ENCODE data around the gene SPP2. TPM values are rescaled to one million over a fixed set of nuclear protein-coding genes. Genes with fewer than 3 reads are reported as not detected.

Gene SPP2
- total and polyA plus RNA-seq, 9 donors, result 0.34 TPM; not detected in 8

DNA sequence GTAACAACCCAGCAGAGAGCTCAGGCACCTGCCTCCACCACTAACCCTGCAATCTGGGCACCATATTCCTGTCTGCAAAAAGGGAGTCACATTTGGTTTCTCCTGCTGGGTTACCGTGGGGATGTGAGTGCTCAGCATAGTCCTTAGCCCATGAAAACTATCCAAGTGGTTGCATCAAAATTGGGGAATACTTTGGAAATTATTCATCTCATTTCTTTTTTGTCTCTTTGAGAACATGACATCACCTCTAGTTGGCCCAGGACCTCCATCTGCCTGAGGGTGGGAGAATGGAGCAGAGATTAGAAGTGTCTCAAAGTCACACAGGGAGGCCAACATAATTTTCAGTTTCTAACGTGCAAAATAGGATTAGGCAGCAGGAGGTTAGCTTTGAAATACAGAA lies 19.3 kb upstream of the SPP2 start:
- WGBS, 3 donors, result 48 to 57% (median 56%) methylated on average over 2 of the region's 2 CpGs
- H3K36me3 ChIP-seq, result no peaks in the 10 kb centered on the region
- no peaks in the 10 kb centered on the region for H3K9me3 ChIP-seq
- TF ChIP-seq POLR2A (IDR thresholded peaks at IDR 0.05) (no peak), EP300 (IDR thresholded peaks at IDR 0.05) (no peak)
- TF ChIP-seq, protein P1, sequence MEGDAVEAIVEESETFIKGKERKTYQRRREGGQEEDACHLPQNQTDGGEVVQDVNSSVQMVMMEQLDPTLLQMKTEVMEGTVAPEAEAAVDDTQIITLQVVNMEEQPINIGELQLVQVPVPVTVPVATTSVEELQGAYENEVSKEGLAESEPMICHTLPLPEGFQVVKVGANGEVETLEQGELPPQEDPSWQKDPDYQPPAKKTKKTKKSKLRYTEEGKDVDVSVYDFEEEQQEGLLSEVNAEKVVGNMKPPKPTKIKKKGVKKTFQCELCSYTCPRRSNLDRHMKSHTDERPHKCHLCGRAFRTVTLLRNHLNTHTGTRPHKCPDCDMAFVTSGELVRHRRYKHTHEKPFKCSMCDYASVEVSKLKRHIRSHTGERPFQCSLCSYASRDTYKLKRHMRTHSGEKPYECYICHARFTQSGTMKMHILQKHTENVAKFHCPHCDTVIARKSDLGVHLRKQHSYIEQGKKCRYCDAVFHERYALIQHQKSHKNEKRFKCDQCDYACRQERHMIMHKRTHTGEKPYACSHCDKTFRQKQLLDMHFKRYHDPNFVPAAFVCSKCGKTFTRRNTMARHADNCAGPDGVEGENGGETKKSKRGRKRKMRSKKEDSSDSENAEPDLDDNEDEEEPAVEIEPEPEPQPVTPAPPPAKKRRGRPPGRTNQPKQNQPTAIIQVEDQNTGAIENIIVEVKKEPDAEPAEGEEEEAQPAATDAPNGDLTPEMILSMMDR (IDR thresholded peaks at IDR 0.05), result no peak
- H3K4me3 ChIP-seq, result no peak overlapping the region
- H3K27me3 ChIP-seq, result no peaks in the 10 kb centered on the region
- no peak overlapping the region for H3K27ac ChIP-seq
- intact Hi-C loops (cut with DNase I), result no loop called here
- DNase-seq, result no peak
- no peaks in the 10 kb centered on the region for H3K4me1 ChIP-seq (ENCODE audit: insufficient read depth)

DNA sequence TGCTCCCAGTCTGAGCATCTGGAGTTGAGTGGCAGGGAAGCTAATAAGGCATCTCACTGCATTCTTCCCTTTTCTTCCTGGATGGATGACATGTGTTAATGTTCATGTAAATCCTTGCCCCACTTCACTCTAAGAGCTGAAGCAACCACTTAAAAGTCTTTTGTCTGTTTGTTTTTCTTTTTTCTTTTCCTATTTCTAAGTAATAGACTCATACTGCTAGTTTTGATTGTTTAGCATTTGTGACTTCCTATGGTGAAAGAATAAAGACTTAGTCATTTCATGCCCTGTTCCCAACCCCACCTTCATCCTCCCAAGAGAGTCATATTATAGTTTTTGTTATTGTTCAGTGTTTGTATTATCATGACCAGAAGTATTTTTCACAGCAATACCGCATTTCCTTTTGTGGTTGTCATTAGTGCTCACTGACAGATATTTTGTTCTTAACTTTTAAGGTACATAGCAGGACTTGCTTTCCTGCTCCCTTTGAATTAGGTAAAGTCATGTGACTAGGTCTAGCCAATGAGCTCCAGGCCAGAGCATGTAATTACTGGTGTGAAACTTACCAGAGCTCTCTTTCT lies 18.1 kb upstream of the SPP2 start:
- H3K4me1 ChIP-seq (ENCODE audit: insufficient read depth), result no peaks in the 10 kb centered on the region
- WGBS, 3 donors, result 79 to 88% (median 88%) methylated on average over 1 of the region's 1 CpG
- H3K9me3 ChIP-seq, result no peaks in the 10 kb centered on the region
- H3K27ac ChIP-seq, result no peak overlapping the region
- H3K36me3 ChIP-seq, result no peaks in the 10 kb centered on the region
- H3K4me3 ChIP-seq, result no peak overlapping the region
- intact Hi-C loops (cut with DNase I), result no loop called here
- H3K27me3 ChIP-seq, result no peaks in the 10 kb centered on the region
- no peak for DNase-seq
- TF ChIP-seq POLR2A (IDR thresholded peaks at IDR 0.05) (no peak), EP300 (IDR thresholded peaks at IDR 0.05) (no peak)
- TF ChIP-seq, protein P1 (IDR thresholded peaks at IDR 0.05), result no peak

DNA sequence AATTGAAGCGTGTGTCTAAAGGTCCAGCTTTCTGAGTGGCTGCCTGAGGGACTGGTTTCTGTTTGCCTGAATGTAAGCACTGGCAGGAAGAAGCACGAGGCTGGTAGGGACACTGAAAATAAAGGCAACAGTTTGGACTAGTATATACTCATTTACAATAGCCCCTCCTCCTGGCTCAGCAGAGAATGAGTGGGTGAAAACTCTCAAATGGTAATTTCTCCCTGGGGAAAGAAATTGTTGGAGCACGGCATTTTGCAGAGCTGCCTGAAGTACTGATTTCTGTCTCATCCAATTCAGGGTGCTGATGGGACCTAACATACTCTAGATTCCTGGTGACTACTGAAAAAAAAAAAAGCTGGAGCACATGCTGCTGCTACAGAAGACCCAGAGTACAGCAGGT lies 17.3 kb upstream of the SPP2 start:
- Histone ChIP-seq H3K4me1 (ENCODE audit: insufficient read depth) (no peaks in the 10 kb centered on the region), H3K9me3 (no peaks in the 10 kb centered on the region), H3K27me3 (no peaks in the 10 kb centered on the region), H3K27ac (no peak overlapping the region), H3K36me3 (no peaks in the 10 kb centered on the region), H3K4me3 (no peak overlapping the region)
- TF ChIP-seq POLR2A (IDR thresholded peaks at IDR 0.05) (no peak), EP300 (IDR thresholded peaks at IDR 0.05) (no peak)
- TF ChIP-seq, protein P1 (IDR thresholded peaks at IDR 0.05), result no peak
- intact Hi-C loops (cut with DNase I), result no loop called here
- no peak for DNase-seq
- WGBS, 3 donors, result 74 to 86% (median 76%) methylated on average over 3 of the region's 3 CpGs

DNA sequence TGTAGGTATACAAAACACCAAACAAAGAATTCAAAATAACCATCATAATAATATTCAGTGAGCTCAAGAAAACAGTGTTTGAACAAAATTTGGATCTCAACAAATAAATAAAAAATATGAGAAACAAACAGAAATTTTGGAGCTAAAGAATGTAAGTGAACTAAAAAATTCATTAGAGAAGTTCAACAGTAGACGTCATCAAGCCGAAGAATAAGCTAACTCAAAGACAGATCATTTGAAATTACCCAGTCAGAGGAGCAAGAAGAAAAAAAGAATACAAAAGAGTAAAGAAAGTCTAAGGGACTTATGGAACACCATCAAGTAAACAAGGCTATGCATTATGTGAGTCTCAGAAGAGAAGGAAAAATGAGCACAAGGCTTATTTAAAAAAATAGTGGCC lies 16.6 kb upstream of the SPP2 start:
- Histone ChIP-seq H3K4me1 (ENCODE audit: insufficient read depth) (no peaks in the 10 kb centered on the region), H3K27me3 (no peaks in the 10 kb centered on the region), H3K36me3 (no peaks in the 10 kb centered on the region), H3K9me3 (no peaks in the 10 kb centered on the region), H3K27ac (no peak overlapping the region), H3K4me3 (no peak overlapping the region)
- TF ChIP-seq, protein P1 (IDR thresholded peaks at IDR 0.05), result no peak
- TF ChIP-seq EP300 (IDR thresholded peaks at IDR 0.05) (no peak), POLR2A (IDR thresholded peaks at IDR 0.05) (no peak)
- 90 to 91% (median 90%) methylated on average over 2 of the region's 2 CpGs for WGBS, 3 donors
- intact Hi-C loops (cut with DNase I), result no loop called here
- DNase-seq, result no peak
